ENCODE measurements around the gene CLCN2. TPM values are rescaled to one million over a fixed set of nuclear protein-coding genes. Genes with fewer than 3 reads are reported as not detected.

Gene CLCN2
- polyA plus RNA-seq, 2 of the 4 experiments (the other 2 are of a cell fraction) = 2.2 to 5.4 TPM

DNA sequence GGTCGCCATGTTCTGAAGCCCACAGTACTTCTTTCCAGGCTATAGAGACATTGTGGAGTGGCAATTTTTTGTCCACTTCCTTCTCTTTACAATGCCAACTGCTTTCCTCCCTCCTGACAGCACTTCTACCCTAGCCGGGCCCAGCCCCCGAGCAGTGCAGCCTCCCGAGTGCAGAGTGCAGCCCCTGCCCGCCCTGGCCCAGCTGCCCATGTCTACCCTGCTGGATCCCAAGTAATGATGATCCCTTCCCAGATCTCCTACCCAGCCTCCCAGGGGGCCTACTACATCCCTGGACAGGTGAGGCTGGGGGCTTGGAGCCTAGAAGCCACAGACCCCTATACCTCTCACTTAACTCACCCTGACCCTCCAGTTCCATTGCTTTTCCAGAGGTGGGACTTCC, 44.2 kb downstream of the CLCN2 start:
- ChIA-PET CTCF (interaction anchor here (1.0 kb wide), 1 partner anchor 14 kb away, joined by 3 read pairs; no protein-coding TSS in a partner anchor), POLR2A (no interaction called here)
- FAIRE-seq (no peak), ATAC-seq (no peak), DNase-seq (ENCODE audit: low read depth in 1 of 2, low spot score in 1 of 2) (no peak)
- 93% methylated on average over 5 of the region's 5 CpGs for WGBS (ENCODE audit: missing lambda C conversion rate)
- H3K4me3 ChIP-seq = peak overlapping the region; percentile 86; the same call in 1 of the 3 replicates
- H3K4me1 ChIP-seq = peaks cover 51% of the 10 kb centered on the region
- TF ChIP-seq, protein P1, sequence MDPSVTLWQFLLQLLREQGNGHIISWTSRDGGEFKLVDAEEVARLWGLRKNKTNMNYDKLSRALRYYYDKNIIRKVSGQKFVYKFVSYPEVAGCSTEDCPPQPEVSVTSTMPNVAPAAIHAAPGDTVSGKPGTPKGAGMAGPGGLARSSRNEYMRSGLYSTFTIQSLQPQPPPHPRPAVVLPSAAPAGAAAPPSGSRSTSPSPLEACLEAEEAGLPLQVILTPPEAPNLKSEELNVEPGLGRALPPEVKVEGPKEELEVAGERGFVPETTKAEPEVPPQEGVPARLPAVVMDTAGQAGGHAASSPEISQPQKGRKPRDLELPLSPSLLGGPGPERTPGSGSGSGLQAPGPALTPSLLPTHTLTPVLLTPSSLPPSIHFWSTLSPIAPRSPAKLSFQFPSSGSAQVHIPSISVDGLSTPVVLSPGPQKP (IDR thresholded peaks at IDR 0.05; ENCODE audit: low read depth, low read length) = no peak
- TF ChIP-seq HDAC2 (IDR thresholded peaks at IDR 0.05) (no peak), CBX2 (IDR thresholded peaks at IDR 0.05; ENCODE audit: borderline replicate concordance, low read depth) (no peak), RCOR1 (IDR thresholded peaks at IDR 0.05; ENCODE audit: low read depth, low read length) (no peak), NPAS2 (CRISPR knock-in tag; IDR thresholded peaks at IDR 0.05; ENCODE audit: borderline replicate concordance) (no peak), MAZ (IDR thresholded peaks at IDR 0.05; ENCODE audit: borderline replicate concordance, low read depth, low read length) (no peak)
- peak overlapping the region; percentile 94 for H3K4me2 ChIP-seq
- peak overlapping the region in 1 of 2 experiments; percentile 48; a peak in 1 of 6 replicates for H3K27ac ChIP-seq
- no peaks in the 10 kb centered on the region for H3K9me3 ChIP-seq

DNA sequence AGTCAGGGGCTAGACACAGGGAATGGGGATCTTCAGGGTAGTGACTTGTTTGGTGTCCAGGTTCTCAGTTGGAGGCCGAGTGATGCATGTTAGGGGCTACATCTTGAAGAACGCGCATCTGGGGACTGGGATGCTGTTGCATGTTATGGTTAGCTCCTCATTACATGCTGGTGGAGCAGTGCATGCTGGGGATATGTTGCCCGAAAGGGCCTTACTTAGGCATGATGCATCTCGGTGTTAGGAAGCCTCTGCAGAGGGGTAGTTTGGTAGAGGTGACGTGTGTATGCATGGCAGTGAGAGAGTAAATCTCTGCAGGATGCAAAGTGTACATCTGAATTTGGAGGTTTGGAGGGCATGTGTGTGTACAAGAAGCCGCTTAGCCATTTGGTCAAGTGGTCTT, 44.6 kb downstream of the CLCN2 start:
- Histone ChIP-seq H3K9me3 (no peaks in the 10 kb centered on the region), H3K4me3 (peak overlapping the region; percentile 86; the same call in 2 of the 3 replicates), H3K4me1 (peaks cover 51% of the 10 kb centered on the region), H3K4me2 (peak overlapping the region; percentile 94), H3K27ac (peak overlapping the region in 1 of 2 experiments; percentile 100; a peak in 2 of 6 replicates)
- CTCF ChIA-PET = interaction anchor here (0.9 to 1.0 kb wide), 3 partner anchors 11 to 28 kb away, joined by 3 read pairs; no protein-coding TSS in a partner anchor
- TF ChIP-seq HOXB13 (CRISPR knock-in tag; IDR thresholded peaks at IDR 0.05; ENCODE audit: low read depth) (no peak), RFX5 (IDR thresholded peaks at IDR 0.05) (no peak), MAFK (IDR thresholded peaks at IDR 0.05; ENCODE audit: partially characterized antibody) (no peak), HOXA7 (CRISPR knock-in tag; IDR thresholded peaks at IDR 0.05) (no peak), KDM1A (IDR thresholded peaks at IDR 0.05; ENCODE audit: low read depth) (no peak), GATA3 (IDR thresholded peaks at IDR 0.05; ENCODE audit: borderline replicate concordance) (no peak), JUN (IDR thresholded peaks at IDR 0.05) (no peak), KDM5A (IDR thresholded peaks at IDR 0.05) (no peak), HEYL (CRISPR knock-in tag; IDR thresholded peaks at IDR 0.05) (no peak), CTCF (IDR thresholded peaks at IDR 0.05) (no peak), BHLHE40 (IDR thresholded peaks at IDR 0.05; ENCODE audit: low read depth, low read length) (no peak), RAD21 (conservative IDR thresholded peaks at IDR 0.05 in 1 of 2, IDR thresholded peaks at IDR 0.05 in 1 of 2) (no peak), NFE2L2 (conservative IDR thresholded peaks at IDR 0.05; ENCODE audit: low read length) (no peak), RARB (CRISPR knock-in tag; IDR thresholded peaks at IDR 0.05) (no peak), ZC3H11A (IDR thresholded peaks at IDR 0.05) (no peak), MAX (IDR thresholded peaks at IDR 0.05) (no peak), FOSL2 (IDR thresholded peaks at IDR 0.05) (no peak), FOSL2 (CRISPR knock-in tag; IDR thresholded peaks at IDR 0.05) (no peak)
- no peak for FAIRE-seq
- no peak for ATAC-seq
- POLR2A ChIA-PET = no interaction called here
- WGBS (ENCODE audit: missing lambda C conversion rate) = 89% methylated on average over 7 of the region's 7 CpGs
- DNase-seq (ENCODE audit: low read depth in 1 of 2, low spot score in 1 of 2) = no peak

All from A549 (cell line).